Skeletal muscle satellite cell (primary cell): ENCODE measurements around the gene BSX.

ENCODE experiments used
- H3K27me3 ChIP-seq: 2 replicates; pipeline ENCODE4 v1.7.0; 2013; ENCODE audit warnings: low read length; ENCODE audit not compliant: control insufficient read depth, insufficient read depth
- H3K36me3 ChIP-seq: 2 replicates; pipeline ENCODE4 v1.7.0; 2013; ENCODE audit warnings: mild to moderate bottlenecking, control low read depth, low read length; ENCODE audit not compliant: insufficient read depth
- H3K4me1 ChIP-seq: 2 replicates; pipeline ENCODE4 v1.7.0; 2013; ENCODE audit warnings: low read length; ENCODE audit not compliant: control insufficient read depth, insufficient read depth
- H3K4me2 ChIP-seq: 2 replicates; pipeline ENCODE4 v1.7.0; 2013; ENCODE audit warnings: mild to moderate bottlenecking, low read length
- H3K4me3 ChIP-seq: 2 replicates; pipeline ENCODE4 v1.7.0; 2013; ENCODE audit warnings: low read length
- H3K9ac ChIP-seq: 2 replicates; pipeline ENCODE4 v1.7.0; 2013; ENCODE audit warnings: mild to moderate bottlenecking, low read depth, low read length, moderate library complexity
- H3K9me3 ChIP-seq: replicated peaks from 2 replicates; pipeline ENCODE4 v1.7.0; 2013; ENCODE audit warnings: mild to moderate bottlenecking, control low read depth, low read length

BSX gene

DNA sequence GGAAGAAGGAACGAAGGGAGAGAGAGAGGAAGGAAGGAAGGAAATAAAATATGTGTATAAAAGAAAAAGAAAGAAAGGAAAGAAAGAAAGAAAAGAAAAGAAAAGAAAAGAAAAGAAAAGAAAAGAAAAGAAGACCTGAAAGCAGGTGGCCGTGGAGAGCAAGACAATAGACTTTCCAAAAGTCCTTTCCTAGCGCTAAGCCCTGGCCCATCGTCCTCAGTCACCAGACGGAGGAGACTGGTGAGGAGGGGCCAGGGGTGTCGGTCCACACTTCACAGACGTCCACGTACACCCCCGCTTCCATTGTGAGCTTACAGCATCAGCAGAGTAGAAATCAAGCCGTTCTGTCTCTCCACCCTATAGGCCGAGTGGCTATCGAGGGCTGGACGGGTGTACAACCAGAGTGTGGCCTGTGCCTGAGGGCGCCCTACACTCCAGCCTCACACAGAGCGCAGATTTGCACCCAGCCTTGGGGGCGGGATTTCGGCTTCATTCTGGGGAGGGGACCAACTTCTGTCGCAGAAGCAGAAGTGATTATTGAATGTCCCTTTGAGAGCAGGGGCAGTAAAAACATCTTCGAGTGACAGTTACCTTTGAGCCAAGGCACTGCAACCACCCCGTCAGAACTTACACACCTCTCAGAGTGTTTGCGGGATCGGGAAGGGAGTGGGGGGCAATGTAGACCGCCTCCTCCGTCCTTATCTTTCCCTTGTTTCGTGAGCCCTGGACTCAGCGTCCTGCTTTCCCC lies 2.0 kb upstream of the BSX start:
- H3K9ac ChIP-seq, result no peak overlapping the region
- H3K9me3 ChIP-seq, result peaks cover 5% of the 10 kb centered on the region
- H3K4me2 ChIP-seq, result peak overlapping the region; percentile 79
- no peaks in the 10 kb centered on the region for H3K36me3 ChIP-seq
- peaks cover 8% of the 10 kb centered on the region for H3K4me1 ChIP-seq
- peaks cover 87% of the 10 kb centered on the region for H3K27me3 ChIP-seq
- peak overlapping the region; percentile 68 for H3K4me3 ChIP-seq

GRCh38 chr11:122979815-122980595 lies 1.6 kb downstream of the BSX start:
- Histone ChIP-seq H3K9ac (no peak overlapping the region), H3K36me3 (no peaks in the 10 kb centered on the region), H3K4me2 (no peak overlapping the region), H3K27me3 (peaks cover 94% of the 10 kb centered on the region), H3K9me3 (peaks cover 5% of the 10 kb centered on the region), H3K4me1 (peaks cover 12% of the 10 kb centered on the region), H3K4me3 (no peak overlapping the region)

DNA sequence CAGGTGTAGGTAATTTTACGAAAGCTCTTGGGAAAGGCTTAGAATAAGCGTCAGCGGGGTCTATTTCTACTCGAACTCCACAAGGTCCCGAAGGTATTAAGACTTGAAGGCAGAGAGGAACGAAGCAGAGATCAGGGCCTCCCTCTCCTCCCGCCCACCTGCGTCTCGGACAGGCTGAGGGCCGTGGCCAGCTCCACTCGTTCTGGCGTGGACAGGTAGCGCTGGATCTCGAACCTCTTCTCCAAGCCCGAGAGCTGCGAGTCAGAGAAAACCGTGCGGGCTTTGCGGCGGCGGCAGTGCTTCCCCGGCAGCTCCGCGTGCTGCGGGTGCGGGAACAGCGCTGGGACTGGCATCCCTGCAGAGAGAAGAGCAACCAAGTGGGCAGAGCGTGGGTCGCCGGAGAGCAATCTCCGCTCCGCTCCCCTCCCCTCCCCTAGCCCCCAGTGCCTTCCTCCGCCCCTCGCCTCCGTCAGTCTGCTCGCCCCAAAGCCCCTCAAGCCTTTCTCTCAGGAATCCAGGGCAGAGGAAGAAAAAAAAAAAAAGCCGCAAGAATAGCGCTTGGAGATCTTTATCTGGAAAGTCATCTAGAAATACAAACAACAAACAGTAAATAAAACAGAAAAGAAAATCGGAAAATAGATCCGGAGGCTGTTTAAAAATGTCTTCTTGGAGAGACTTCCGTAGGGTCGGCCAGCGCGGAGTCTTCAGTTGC lies 2.4 kb downstream of the BSX start:
- peaks cover 5% of the 10 kb centered on the region for H3K9me3 ChIP-seq
- H3K4me2 ChIP-seq, result no peak overlapping the region
- H3K36me3 ChIP-seq, result no peaks in the 10 kb centered on the region
- no peak overlapping the region for H3K9ac ChIP-seq
- no peak overlapping the region for H3K4me3 ChIP-seq
- H3K27me3 ChIP-seq, result peaks cover 95% of the 10 kb centered on the region
- H3K4me1 ChIP-seq, result peaks cover 8% of the 10 kb centered on the region

- Histone ChIP-seq H3K4me2 (no peak overlapping the region), H3K9me3 (peaks cover 5% of the 10 kb centered on the region), H3K4me1 (peaks cover 8% of the 10 kb centered on the region), H3K9ac (no peak overlapping the region), H3K4me3 (no peak overlapping the region), H3K36me3 (no peaks in the 10 kb centered on the region), H3K27me3 (peaks cover 96% of the 10 kb centered on the region)
Observed at GRCh38 chr11:122978299-122978620, 3.4 kb downstream of the BSX start.

DNA sequence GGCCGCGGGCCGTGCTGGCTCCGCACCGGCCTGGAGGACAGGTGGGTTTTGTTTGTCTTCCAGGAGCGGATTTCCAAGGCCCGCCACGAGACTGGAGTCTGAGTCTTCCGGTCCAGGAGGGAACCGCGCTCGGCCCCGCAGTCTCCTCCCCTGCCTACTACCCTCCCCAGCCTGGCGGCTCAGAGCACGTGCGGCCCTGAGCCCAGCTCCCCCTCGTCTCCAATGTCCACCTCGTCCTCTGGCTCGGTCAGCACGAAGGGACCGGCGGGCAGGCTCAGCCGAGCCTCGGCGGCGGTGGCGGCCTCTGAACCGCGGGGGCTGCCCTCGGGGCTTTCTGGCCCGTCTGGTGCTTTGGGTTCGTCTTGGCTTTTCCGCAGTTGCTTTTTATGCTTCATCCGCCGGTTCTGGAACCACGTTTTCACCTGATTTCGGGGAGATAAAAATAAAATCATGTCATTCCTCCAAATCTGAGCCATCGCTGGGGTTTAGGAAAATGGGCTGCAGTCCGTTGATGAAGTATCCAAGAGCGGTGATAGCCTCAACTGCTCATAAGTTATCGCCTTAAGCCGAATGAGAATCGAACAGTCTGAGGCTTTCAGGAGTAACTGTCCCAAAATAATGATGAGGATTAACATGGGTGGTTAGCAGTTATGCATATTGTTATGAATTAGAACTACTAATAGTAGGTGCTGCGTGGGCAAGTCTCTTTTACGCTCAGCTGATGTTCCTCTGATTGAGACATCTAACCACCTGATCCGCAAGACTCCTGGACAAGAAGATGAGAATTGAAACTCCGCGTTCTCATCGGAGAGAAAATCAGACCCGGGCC lies 4.0 kb downstream of the BSX start:
- Histone ChIP-seq H3K9ac (no peak overlapping the region), H3K4me3 (no peak overlapping the region), H3K4me1 (peaks cover 8% of the 10 kb centered on the region), H3K27me3 (peaks cover 97% of the 10 kb centered on the region), H3K9me3 (peaks cover 5% of the 10 kb centered on the region), H3K4me2 (peak overlapping the region; percentile 21), H3K36me3 (no peaks in the 10 kb centered on the region)

DNA sequence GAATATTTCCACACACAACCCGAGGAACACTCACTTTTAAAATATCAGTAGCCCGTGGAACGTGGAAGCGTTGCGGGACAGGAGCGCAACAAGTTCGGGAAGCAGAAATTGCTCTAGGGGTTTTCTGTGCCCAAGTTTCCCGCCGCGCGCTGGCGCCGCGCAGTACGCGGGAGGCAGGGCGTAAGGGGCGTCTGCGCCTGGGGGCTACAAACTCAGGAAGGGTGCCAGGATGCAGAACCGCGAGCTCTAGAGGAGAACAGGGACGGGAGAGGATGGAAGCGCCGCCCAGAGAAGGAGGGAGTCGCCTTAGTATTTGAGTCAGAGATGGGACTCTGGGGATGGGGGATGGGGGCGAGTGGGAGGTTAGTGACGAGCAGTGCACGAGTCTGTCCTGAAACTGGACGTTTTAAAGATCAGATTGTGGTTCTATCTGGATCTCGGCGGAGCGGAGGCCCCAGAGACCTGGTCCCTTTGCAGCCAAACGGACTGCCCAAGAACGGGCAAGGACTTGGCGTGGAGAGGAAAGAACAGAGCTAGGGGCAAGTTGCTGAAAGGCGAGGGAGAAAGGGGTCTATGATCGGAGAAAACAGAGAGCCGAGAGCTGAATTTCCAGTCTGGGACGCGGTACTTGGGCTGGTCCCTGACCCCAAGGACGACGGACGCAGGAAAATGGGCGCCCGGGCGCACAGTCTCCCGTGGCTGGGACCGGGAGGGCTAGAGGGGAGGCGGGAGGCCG lies 4.7 kb downstream of the BSX start:
- H3K4me1 ChIP-seq, result peaks cover 8% of the 10 kb centered on the region
- H3K4me3 ChIP-seq, result no peak overlapping the region
- H3K9me3 ChIP-seq, result peaks cover 5% of the 10 kb centered on the region
- peak overlapping the region; percentile 21 for H3K4me2 ChIP-seq
- no peak overlapping the region for H3K9ac ChIP-seq
- H3K27me3 ChIP-seq, result peaks cover 94% of the 10 kb centered on the region
- no peaks in the 10 kb centered on the region for H3K36me3 ChIP-seq

- Histone ChIP-seq H3K4me1 (peaks cover 5% of the 10 kb centered on the region), H3K9ac (no peak overlapping the region), H3K9me3 (peaks cover 5% of the 10 kb centered on the region), H3K4me2 (no peak overlapping the region), H3K36me3 (no peaks in the 10 kb centered on the region), H3K27me3 (peaks cover 88% of the 10 kb centered on the region), H3K4me3 (no peak overlapping the region)
Observed at GRCh38 chr11:122976061-122976733, 5.4 kb downstream of the BSX start.

GRCh38 chr11:122963961-122964360 lies 17.7 kb downstream of the BSX start:
- Histone ChIP-seq H3K9me3 (no peaks in the 10 kb centered on the region), H3K36me3 (no peaks in the 10 kb centered on the region), H3K4me1 (no peaks in the 10 kb centered on the region), H3K4me2 (no peak overlapping the region), H3K4me3 (no peak overlapping the region), H3K9ac (no peak overlapping the region), H3K27me3 (peaks cover 54% of the 10 kb centered on the region)

GRCh38 chr11:122954455-122954854 lies 27.2 kb downstream of the BSX start:
- Histone ChIP-seq H3K36me3 (no peaks in the 10 kb centered on the region), H3K4me1 (no peaks in the 10 kb centered on the region), H3K4me2 (no peak overlapping the region), H3K9ac (no peak overlapping the region), H3K9me3 (no peaks in the 10 kb centered on the region), H3K27me3 (peaks cover 31% of the 10 kb centered on the region), H3K4me3 (no peak overlapping the region)

DNA sequence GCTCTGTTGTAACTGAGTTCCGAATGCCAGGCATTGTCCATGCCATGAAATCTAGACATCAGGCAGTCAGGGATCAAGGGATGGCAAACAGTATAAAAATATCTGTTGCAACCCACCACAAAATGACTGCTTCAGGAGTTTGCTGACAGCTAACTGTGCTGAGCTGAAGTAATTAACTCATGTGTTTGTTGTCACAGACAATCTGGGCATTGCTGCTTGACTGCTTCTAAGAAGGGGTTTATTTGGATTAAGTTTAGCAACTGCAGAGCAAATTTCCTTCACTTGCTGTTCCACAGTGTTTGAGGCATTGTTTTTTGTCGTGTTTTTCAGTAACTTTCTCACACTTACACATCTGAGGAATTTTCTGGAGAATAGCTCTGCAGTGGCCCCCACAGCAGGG lies 30.4 kb downstream of the BSX start:
- no peaks in the 10 kb centered on the region for H3K4me1 ChIP-seq
- H3K36me3 ChIP-seq, result no peaks in the 10 kb centered on the region
- no peak overlapping the region for H3K9ac ChIP-seq
- peaks cover 27% of the 10 kb centered on the region for H3K27me3 ChIP-seq
- H3K4me3 ChIP-seq, result no peak overlapping the region
- no peak overlapping the region for H3K4me2 ChIP-seq
- no peaks in the 10 kb centered on the region for H3K9me3 ChIP-seq
